Astrocyte (in vitro differentiated cells and primary cell): Measurements from ENCODE around the gene BEST2. TPM values are rescaled to one million over a fixed set of nuclear protein-coding genes. Genes with fewer than 3 reads are reported as not detected.
A peak's percentile ranks its signal among the peaks of the same experiment; 100 is the strongest.

Source experiments
- DNase-seq: peaks from one replicate; pipeline ENCODE4 v3.0.0-alpha.2; 2010; ENCODE audit warnings: low read depth
- FAIRE-seq: peaks from 2 replicates; lab custom pipeline; 2011; peaks lifted over from hg19 to GRCh38; lab: Jason Lieb, UNC
- H2AFZ ChIP-seq: 2 replicates; pipeline ENCODE4 v1.6.0; 2012; ENCODE audit warnings: low read depth, low read length, inconsistent platforms
- H3K27ac ChIP-seq: 2 replicates; pipeline ENCODE4 v1.5.1; 2011; ENCODE audit warnings: low read depth, low read length, inconsistent platforms
- H3K27me3 ChIP-seq: 2 replicates; pipeline ENCODE4 v1.6.0; 2011; ENCODE audit warnings: low read length, inconsistent platforms; ENCODE audit not compliant: insufficient read depth
- H3K36me3 ChIP-seq: 2 replicates; pipeline ENCODE4 v1.5.1; 2011; ENCODE audit warnings: low read length, inconsistent platforms; ENCODE audit not compliant: insufficient read depth
- H3K4me1 ChIP-seq: 2 replicates; pipeline ENCODE4 v1.5.1; 2011; ENCODE audit warnings: low read length, inconsistent platforms; ENCODE audit not compliant: insufficient read depth
- H3K4me2 ChIP-seq: 2 replicates; pipeline ENCODE4 v1.6.0; 2012; ENCODE audit warnings: low read length, inconsistent platforms
- H3K4me3 ChIP-seq: 2 replicates; pipeline ENCODE4 v1.5.1; 2011; ENCODE audit warnings: low read depth, mild to moderate bottlenecking, low read length, inconsistent platforms; ENCODE audit not compliant: insufficient read depth
- H3K79me2 ChIP-seq: 2 replicates; pipeline ENCODE4 v1.6.0; 2012; ENCODE audit warnings: mild to moderate bottlenecking, low read length, inconsistent platforms; ENCODE audit not compliant: insufficient read depth
- H3K9ac ChIP-seq: 2 replicates; pipeline ENCODE4 v1.6.0; 2012; ENCODE audit warnings: mild to moderate bottlenecking, low read length, inconsistent platforms
- H3K9me3 ChIP-seq: 2 replicates; pipeline ENCODE4 v1.5.1; 2012; ENCODE audit warnings: low read depth, mild to moderate bottlenecking, low read length, inconsistent platforms; ENCODE audit not compliant: insufficient read depth
- H4K20me1 ChIP-seq: 2 replicates; pipeline ENCODE4 v1.6.0; 2012; ENCODE audit warnings: low read length, inconsistent platforms; ENCODE audit not compliant: insufficient read depth
- H3K27ac Mint-ChIP-seq: one replicate; pipeline ENCODE4 v1.8.0; 2021; ENCODE audit warnings: mild to moderate bottlenecking, mixed read lengths; ENCODE audit not compliant: unreplicated experiment
- H3K27me3 Mint-ChIP-seq: one replicate; pipeline ENCODE4 v1.8.0; 2021; ENCODE audit warnings: low read depth, mixed read lengths; ENCODE audit not compliant: unreplicated experiment
- H3K36me3 Mint-ChIP-seq: one replicate; pipeline ENCODE4 v1.8.0; 2021; ENCODE audit warnings: low read depth, mixed read lengths; ENCODE audit not compliant: unreplicated experiment
- H3K4me1 Mint-ChIP-seq: one replicate; pipeline ENCODE4 v1.8.0; 2021; ENCODE audit warnings: low read depth, mixed read lengths; ENCODE audit not compliant: unreplicated experiment
- H3K4me3 Mint-ChIP-seq: one replicate; pipeline ENCODE4 v1.8.0; 2021; ENCODE audit warnings: mild to moderate bottlenecking, moderate library complexity, mixed read lengths; ENCODE audit not compliant: unreplicated experiment
- H3K9me3 Mint-ChIP-seq: one replicate; pipeline ENCODE4 v1.8.0; 2021; ENCODE audit warnings: mild to moderate bottlenecking, mixed read lengths; ENCODE audit not compliant: unreplicated experiment
- CTCF ChIP-seq: IDR thresholded peaks from 2 replicates; pipeline ENCODE4 v1.5.1; 2011; ENCODE audit warnings: low read depth, mild to moderate bottlenecking, inconsistent platforms, low read length, moderate library complexity; ENCODE audit not compliant: insufficient read depth
- EZH2 ChIP-seq: IDR thresholded peaks from 2 replicates; pipeline ENCODE4 v1.6.1; 2012; ENCODE audit warnings: mild to moderate bottlenecking, low read length, inconsistent platforms; ENCODE audit not compliant: insufficient read depth
- total RNA-seq: library from RNA; stranded (reverse); gene quantifications from 2 replicates; pipeline ENCODE4 v1.2.1, GENCODE V29; 2021

Gene BEST2
- total RNA-seq, 1 donor from 2014 or later: not detected

GRCh38 chr19:12757544-12758274 is 6.1 kb downstream of the BEST2 start:
- Mint-ChIP-seq H3K27ac (peak overlapping the region; percentile 47), H3K27me3 (peaks cover 12% of the 10 kb centered on the region), H3K4me3 (peak overlapping the region; percentile 16), H3K9me3 (no peaks in the 10 kb centered on the region), H3K36me3 (no peaks in the 10 kb centered on the region), H3K4me1 (no peaks in the 10 kb centered on the region)
- H3K9me3 ChIP-seq: no peaks in the 10 kb centered on the region
- no peaks in the 10 kb centered on the region for H3K4me1 ChIP-seq
- peak overlapping the region; percentile 42 for H3K4me3 ChIP-seq
- H4K20me1 ChIP-seq: no peaks in the 10 kb centered on the region
- no peak for FAIRE-seq
- peak; percentile 34 for DNase-seq
- H3K27me3 ChIP-seq: no peaks in the 10 kb centered on the region
- peak; percentile 59 for TF ChIP-seq CTCF
- TF ChIP-seq EZH2: no peak
- peak overlapping the region; percentile 80 for H3K4me2 ChIP-seq
- H3K27ac ChIP-seq: no peak overlapping the region
- no peaks in the 10 kb centered on the region for H3K36me3 ChIP-seq
- H3K79me2 ChIP-seq: no peaks in the 10 kb centered on the region
- peak overlapping the region; percentile 81 for H2AFZ ChIP-seq
- H3K9ac ChIP-seq: peak overlapping the region; percentile 5

GRCh38 chr19:12759686-12760085 is 8.1 kb downstream of the BEST2 start:
- FAIRE-seq: no peak
- Mint-ChIP-seq H3K9me3 (no peaks in the 10 kb centered on the region), H3K27ac (no peak overlapping the region), H3K4me3 (no peak overlapping the region), H3K4me1 (no peaks in the 10 kb centered on the region), H3K36me3 (peaks cover 10% of the 10 kb centered on the region), H3K27me3 (peaks cover 5% of the 10 kb centered on the region)
- Histone ChIP-seq H3K27me3 (no peaks in the 10 kb centered on the region), H3K79me2 (no peaks in the 10 kb centered on the region), H3K36me3 (no peaks in the 10 kb centered on the region), H3K9ac (no peak overlapping the region), H2AFZ (no peak overlapping the region), H4K20me1 (no peaks in the 10 kb centered on the region), H3K4me2 (no peak overlapping the region), H3K4me1 (no peaks in the 10 kb centered on the region), H3K4me3 (no peak overlapping the region), H3K27ac (no peak overlapping the region), H3K9me3 (no peaks in the 10 kb centered on the region)
- DNase-seq: no peak
- no peak for TF ChIP-seq CTCF
- TF ChIP-seq EZH2: no peak

GRCh38 chr19:12763100-12763499 is 11.5 kb downstream of the BEST2 start:
- Histone ChIP-seq H4K20me1 (no peaks in the 10 kb centered on the region), H2AFZ (no peak overlapping the region), H3K79me2 (no peaks in the 10 kb centered on the region), H3K4me1 (no peaks in the 10 kb centered on the region), H3K4me2 (no peak overlapping the region), H3K9me3 (no peaks in the 10 kb centered on the region), H3K27ac (no peak overlapping the region), H3K27me3 (no peaks in the 10 kb centered on the region), H3K9ac (no peak overlapping the region), H3K36me3 (no peaks in the 10 kb centered on the region), H3K4me3 (no peak overlapping the region)
- DNase-seq (no peak), FAIRE-seq (no peak)
- Mint-ChIP-seq H3K4me1 (no peaks in the 10 kb centered on the region), H3K27ac (no peak overlapping the region), H3K9me3 (no peaks in the 10 kb centered on the region), H3K4me3 (no peak overlapping the region), H3K36me3 (peaks cover 22% of the 10 kb centered on the region), H3K27me3 (no peaks in the 10 kb centered on the region)
- TF ChIP-seq CTCF: no peak
- no peak for TF ChIP-seq EZH2
